ENCODE results near the gene DTX3. TPM values are rescaled to one million over a fixed set of nuclear protein-coding genes. Genes with fewer than 3 reads are reported as not detected.

DTX3 gene
- total and polyA plus RNA-seq, 2 of the 13 experiments (the other 11 are each of a cell fraction or from before 2014, with no cell fraction given) = 9.0 to 27.2 TPM

DNA sequence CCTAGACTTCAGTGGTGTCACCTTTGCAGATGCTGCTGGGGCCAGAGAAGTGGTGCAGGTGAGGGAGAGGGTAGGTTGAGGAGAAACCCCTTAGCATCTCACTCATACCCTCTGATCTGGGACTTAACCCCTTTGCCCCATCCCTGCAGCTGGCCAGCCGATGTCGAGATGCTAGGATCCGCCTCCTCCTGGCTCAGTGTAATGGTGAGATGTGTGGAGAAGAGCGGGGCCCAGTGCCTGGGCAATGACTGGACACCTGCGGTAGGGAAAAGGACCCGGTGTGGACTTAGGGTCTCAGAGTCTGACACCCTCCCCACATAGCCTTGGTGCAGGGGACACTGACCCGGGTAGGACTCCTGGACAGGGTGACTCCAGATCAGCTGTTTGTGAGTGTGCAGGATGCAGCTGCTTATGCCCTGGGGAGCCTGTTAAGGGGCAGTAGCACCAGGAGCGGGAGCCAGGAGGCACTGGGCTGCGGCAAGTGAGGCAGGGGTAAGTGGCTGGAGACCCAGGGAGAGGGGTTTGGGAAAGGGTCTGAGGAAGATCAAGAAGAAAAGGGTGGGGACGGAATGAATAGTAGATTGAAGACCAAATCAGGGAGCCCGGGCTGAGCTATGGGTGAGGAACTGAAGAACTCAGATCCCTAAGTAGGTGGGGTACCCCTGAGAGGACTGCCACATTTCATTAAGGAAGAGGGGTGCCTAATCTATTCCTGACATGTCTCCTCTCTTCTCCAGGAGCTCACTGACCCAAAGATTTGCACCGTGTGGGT is 20.8 kb downstream of the DTX3 start (continued):
- TF ChIP-seq, protein P1, sequence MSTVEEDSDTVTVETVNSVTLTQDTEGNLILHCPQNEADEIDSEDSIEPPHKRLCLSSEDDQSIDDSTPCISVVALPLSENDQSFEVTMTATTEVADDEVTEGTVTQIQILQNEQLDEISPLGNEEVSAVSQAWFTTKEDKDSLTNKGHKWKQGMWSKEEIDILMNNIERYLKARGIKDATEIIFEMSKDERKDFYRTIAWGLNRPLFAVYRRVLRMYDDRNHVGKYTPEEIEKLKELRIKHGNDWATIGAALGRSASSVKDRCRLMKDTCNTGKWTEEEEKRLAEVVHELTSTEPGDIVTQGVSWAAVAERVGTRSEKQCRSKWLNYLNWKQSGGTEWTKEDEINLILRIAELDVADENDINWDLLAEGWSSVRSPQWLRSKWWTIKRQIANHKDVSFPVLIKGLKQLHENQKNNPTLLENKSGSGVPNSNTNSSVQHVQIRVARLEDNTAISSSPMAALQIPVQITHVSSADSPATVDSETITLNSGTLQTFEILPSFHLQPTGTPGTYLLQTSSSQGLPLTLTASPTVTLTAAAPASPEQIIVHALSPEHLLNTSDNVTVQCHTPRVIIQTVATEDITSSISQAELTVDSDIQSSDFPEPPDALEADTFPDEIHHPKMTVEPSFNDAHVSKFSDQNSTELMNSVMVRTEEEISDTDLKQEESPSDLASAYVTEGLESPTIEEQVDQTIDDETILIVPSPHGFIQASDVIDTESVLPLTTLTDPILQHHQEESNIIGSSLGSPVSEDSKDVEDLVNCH (CRISPR knock-in tag; IDR thresholded peaks at IDR 0.05) = no peak
- TF ChIP-seq HES4 (CRISPR knock-in tag; IDR thresholded peaks at IDR 0.05; ENCODE audit: borderline replicate concordance) (no peak), ZNF775 (CRISPR knock-in tag; IDR thresholded peaks at IDR 0.05; ENCODE audit: borderline replicate concordance) (no peak)

DNA sequence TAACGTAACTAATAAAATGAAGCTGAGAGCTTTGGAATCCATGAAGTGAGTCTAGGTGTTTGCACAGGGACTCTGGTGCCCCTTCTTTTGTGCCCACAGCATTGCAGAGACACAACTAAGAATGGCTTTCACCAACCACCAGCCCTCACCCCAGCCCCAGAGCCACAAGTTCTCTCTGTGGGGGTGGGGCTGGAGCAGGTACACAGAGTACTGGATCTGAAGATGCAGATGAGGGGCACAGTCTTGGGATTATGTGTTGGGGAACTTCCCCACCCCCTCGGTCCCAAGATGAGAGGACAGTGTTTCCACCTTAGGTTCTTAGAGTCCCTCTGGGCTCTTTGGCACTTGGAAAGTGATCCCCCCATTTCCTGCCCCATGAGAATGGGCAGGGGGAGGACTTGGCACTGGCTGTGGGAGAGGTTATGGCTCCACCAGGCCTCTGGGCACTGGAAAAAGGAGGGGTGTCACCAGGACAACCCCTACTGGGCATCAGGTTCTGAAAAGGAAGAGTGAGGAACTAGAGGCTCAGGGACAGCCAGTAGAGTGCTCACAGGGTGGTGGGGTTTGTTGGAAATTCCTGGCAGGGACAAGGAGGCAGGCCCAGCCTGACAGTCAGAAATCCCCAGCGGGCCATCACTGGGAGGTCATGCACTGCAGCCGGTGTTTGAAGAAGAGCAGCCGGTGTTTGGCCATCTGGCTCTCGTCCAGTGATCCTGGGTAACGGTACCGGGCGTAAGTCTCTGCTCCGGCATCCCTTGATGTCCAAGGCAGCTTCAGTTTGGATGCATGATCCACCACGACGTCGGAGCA is 21.7 kb downstream of the DTX3 start:
- ChIA-PET CTCF (ENCODE audit: low intra/inter-chr PET ratio, low total read pairs) (no interaction called here), POLR2A (interaction anchor here (0.9 kb wide), 1 partner anchor 36 kb away, joined by 4 read pairs; the partner anchor contains the start of gene PIP4K2C)
- no peak for ATAC-seq
- no peak for FAIRE-seq
- Histone ChIP-seq H3K27ac (ENCODE audit: extremely low read length, insufficient read depth, low read length) (no peak overlapping the region), H3K9ac (ENCODE audit: insufficient read depth, low read depth, low read length) (no peak overlapping the region), H4K20me1 (ENCODE audit: insufficient read depth, low read length) (no peaks in the 10 kb centered on the region), H3K27me3 (ENCODE audit: control insufficient read depth in 1 of 2, insufficient read depth in 2 of 2, low read length in 2 of 2) (peaks cover 3 to 25% of the 10 kb centered on the region in 2 experiments; a peak in 3 of 5 replicates), H3K9me3 (ENCODE audit: low read length) (no peaks in the 10 kb centered on the region), H3K79me2 (ENCODE audit: insufficient read depth, low read length) (no peaks in the 10 kb centered on the region), H3K4me2 (ENCODE audit: low read depth, low read length) (no peak overlapping the region), H3K4me3 (replicated peaks in 1 of 3; ENCODE audit: insufficient read depth in 1 of 3, low read depth in 2 of 3, low read length in 3 of 3) (no peak overlapping the region), H3K36me3 (replicated peaks in 1 of 2; ENCODE audit: control insufficient read depth in 1 of 2, insufficient read depth in 2 of 2, low read length in 2 of 2) (0 out of 5 replicates have a peak, but pooled peaks cover 0 to 3% of the 10 kb centered on the region in 2 experiments), H2AFZ (ENCODE audit: low read length) (no peak overlapping the region), H3K4me1 (ENCODE audit: insufficient read depth, low read length) (peaks cover 29% of the 10 kb centered on the region)
- BruUV-seq (replicated peaks) = no TSS peak
- intact Hi-C loops (cut with micrococcal nuclease; ENCODE audit: unreplicated experiment) (no loop called here), in situ Hi-C loops (cut with HindIII; ENCODE audit: extremely low pct_ligation_motif_present, low pct_unique_long_range_greater_than_20kb) (no loop called here)
- DNase-seq (ENCODE audit: low spot score) = no peak
- 76% methylated on average over 11 of the region's 13 CpGs for WGBS (ENCODE audit: low lambda C conversion rate)
- TF ChIP-seq ZNF335 (CRISPR knock-in tag; IDR thresholded peaks at IDR 0.05) (no peak), FOXO4 (CRISPR knock-in tag; conservative IDR thresholded peaks at IDR 0.05) (0 out of 2 replicates have a peak, but pooled peaks have one; percentile 25), ZBTB33 (CRISPR knock-in tag; IDR thresholded peaks at IDR 0.05) (peak; percentile 27; the same call in 1 of the 2 replicates), HOXA3 (CRISPR knock-in tag; IDR thresholded peaks at IDR 0.05) (0 out of 2 replicates have a peak, but pooled peaks have one; percentile 16), ZBTB7B (CRISPR knock-in tag; IDR thresholded peaks at IDR 0.05) (no peak)
- TF ChIP-seq, protein P2, sequence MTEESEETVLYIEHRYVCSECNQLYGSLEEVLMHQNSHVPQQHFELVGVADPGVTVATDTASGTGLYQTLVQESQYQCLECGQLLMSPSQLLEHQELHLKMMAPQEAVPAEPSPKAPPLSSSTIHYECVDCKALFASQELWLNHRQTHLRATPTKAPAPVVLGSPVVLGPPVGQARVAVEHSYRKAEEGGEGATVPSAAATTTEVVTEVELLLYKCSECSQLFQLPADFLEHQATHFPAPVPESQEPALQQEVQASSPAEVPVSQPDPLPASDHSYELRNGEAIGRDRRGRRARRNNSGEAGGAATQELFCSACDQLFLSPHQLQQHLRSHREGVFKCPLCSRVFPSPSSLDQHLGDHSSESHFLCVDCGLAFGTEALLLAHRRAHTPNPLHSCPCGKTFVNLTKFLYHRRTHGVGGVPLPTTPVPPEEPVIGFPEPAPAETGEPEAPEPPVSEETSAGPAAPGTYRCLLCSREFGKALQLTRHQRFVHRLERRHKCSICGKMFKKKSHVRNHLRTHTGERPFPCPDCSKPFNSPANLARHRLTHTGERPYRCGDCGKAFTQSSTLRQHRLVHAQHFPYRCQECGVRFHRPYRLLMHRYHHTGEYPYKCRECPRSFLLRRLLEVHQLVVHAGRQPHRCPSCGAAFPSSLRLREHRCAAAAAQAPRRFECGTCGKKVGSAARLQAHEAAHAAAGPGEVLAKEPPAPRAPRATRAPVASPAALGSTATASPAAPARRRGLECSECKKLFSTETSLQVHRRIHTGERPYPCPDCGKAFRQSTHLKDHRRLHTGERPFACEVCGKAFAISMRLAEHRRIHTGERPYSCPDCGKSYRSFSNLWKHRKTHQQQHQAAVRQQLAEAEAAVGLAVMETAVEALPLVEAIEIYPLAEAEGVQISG (CRISPR knock-in tag; IDR thresholded peaks at IDR 0.05) = no peak

Measured in HepG2 (cell line).